ENCODE results near the gene EPHB3. TPM values are rescaled to one million over a fixed set of nuclear protein-coding genes. Genes with fewer than 3 reads are reported as not detected.

EPHB3 gene
- total RNA-seq, 1 donor from 2014 or later: 10.2 TPM

- DNase-seq (ENCODE audit: low spot score): no peak
Measured at GRCh38 chr3:184563941-184564684, 2.5 kb downstream of the EPHB3 start.

- no peak for DNase-seq (ENCODE audit: low spot score)
Measured at GRCh38 chr3:184564685-184565385, 3.2 kb downstream of the EPHB3 start.

- peak; percentile 73 for DNase-seq (ENCODE audit: low spot score)
Measured at GRCh38 chr3:184565421-184566211, 4.0 kb downstream of the EPHB3 start.

- DNase-seq (ENCODE audit: low spot score): no peak
Measured at GRCh38 chr3:184566441-184567414, 5.1 kb downstream of the EPHB3 start.

GRCh38 chr3:184567946-184568559 is 6.5 kb downstream of the EPHB3 start:
- no peak for DNase-seq (ENCODE audit: low spot score)

GRCh38 chr3:184568560-184568923 is 7.0 kb downstream of the EPHB3 start:
- DNase-seq (ENCODE audit: low spot score): no peak

GRCh38 chr3:184568924-184569829 is 7.6 kb downstream of the EPHB3 start:
- DNase-seq (ENCODE audit: low spot score): peak; percentile 85

- no peak for DNase-seq (ENCODE audit: low spot score)
Measured at GRCh38 chr3:184570035-184570434, 8.4 kb downstream of the EPHB3 start.

GRCh38 chr3:184570489-184570888 is 8.9 kb downstream of the EPHB3 start:
- DNase-seq (ENCODE audit: low spot score): no peak

GRCh38 chr3:184571750-184572377 is 10.3 kb downstream of the EPHB3 start:
- DNase-seq (ENCODE audit: low spot score): no peak

- no peak for DNase-seq (ENCODE audit: low spot score)
Measured at GRCh38 chr3:184572633-184573270, 11.2 kb downstream of the EPHB3 start.

- no peak for DNase-seq (ENCODE audit: low spot score)
Measured at GRCh38 chr3:184574515-184575417, 13.2 kb downstream of the EPHB3 start.

GRCh38 chr3:184575701-184576100 is 14.1 kb downstream of the EPHB3 start:
- no peak for DNase-seq (ENCODE audit: low spot score)

- no peak for DNase-seq (ENCODE audit: low spot score)
Measured at GRCh38 chr3:184576457-184577240, 15.1 kb downstream of the EPHB3 start.

GRCh38 chr3:184577546-184577945 is 16.0 kb downstream of the EPHB3 start:
- no peak for DNase-seq (ENCODE audit: low spot score)

GRCh38 chr3:184578218-184578617 is 16.6 kb downstream of the EPHB3 start:
- DNase-seq (ENCODE audit: low spot score): no peak

GRCh38 chr3:184578822-184579221 is 17.2 kb downstream of the EPHB3 start:
- no peak for DNase-seq (ENCODE audit: low spot score)
